GM19239 (cell line): ENCODE measurements around the gene CTIF.
"Not testable (repeated sequence)": the region's sequence is repeated elsewhere in the genome, so short reads cannot be mapped to it uniquely, and the experiment has no call there.

ENCODE experiments used
- DNase-seq: peaks from one replicate; pipeline ENCODE4 v3.0.0; 2011; ENCODE audit warnings: low spot score; ENCODE audit not compliant: insufficient read length
- FAIRE-seq: peaks from 2 replicates; lab custom pipeline; 2011; peaks lifted over from hg19 to GRCh38; lab: Jason Lieb, UNC

CTIF gene

DNA sequence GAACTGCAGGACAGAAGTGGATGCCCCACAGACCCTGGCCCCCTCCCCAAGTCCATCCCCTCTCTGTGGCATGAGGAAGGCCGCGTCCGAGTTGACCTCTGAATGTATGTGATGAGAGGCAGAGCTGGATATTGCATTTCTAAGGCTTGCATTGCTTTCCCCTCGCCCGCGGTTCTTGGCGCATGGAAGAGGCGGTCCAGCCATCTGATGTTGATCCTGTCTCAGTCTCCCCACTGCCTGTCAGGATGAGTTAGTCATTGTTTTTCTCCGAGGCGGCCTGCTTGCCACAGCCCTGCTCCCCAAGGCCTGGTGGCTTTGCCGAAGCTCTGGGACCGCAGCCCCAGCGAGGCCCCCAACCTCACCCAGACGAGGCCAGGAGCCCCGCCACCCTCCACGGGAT is 323.3 kb downstream of the CTIF start:
- DNase-seq (no peak), FAIRE-seq (no peak)

DNA sequence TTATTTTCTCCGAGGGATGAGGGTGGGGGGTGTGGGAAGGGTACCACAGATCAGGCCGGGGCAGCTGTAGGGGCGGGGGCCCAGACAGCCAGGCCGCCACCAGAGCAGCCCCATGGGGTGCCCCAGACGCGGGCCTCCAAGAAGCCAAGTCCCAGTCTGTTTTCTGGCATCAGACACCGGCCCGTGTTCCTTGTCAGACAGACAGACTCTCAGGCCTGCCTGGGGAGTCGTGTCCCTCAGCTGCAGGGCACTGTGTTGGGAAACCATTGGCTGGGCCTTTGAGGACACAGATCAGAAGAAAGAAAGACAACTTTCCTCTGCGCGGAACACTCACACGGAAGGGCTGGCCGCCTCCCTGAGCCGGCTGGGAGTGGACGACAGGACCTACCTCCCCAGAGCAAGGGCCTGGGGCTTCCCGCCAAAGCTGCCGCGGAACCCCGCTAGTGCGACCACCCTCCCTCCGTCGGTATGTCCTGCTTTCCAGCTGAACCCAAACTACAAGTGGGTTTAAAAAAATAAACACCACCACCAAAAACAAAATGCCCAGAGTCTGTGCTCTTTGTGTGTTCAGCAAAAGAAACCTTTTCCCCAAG is 323.9 kb downstream of the CTIF start:
- DNase-seq: no peak
- no peak for FAIRE-seq

DNA sequence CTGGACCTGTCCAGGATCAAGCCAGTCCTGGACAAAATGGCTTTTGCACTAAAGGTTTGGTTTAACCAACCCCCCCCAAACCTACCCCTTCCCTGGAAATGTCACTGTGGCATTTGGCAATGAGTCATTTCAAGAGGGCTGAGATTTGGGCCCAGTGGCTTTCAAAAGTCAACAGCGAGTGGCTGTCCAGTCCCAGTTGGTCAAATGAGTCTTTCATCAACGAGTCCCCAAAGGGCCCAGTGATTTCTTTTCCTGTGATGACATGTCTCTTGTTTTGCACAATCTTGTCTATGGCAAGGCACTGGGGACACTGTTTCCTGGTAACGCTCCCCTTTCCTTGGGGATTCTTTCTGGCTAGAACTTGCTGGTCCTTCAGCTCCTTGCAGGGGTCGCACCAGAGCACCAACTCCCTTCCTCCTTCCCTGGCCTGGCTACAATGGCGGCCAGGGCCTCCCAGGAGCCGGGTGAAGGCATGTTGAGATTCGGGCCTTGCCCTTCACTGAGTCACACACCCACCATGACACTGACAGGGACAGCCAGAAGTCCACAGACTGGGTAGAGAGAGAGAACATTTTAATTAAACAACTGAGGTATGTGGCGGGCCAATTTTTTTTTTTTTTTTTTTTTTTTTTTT is 324.7 kb downstream of the CTIF start:
- FAIRE-seq: no peak

DNA sequence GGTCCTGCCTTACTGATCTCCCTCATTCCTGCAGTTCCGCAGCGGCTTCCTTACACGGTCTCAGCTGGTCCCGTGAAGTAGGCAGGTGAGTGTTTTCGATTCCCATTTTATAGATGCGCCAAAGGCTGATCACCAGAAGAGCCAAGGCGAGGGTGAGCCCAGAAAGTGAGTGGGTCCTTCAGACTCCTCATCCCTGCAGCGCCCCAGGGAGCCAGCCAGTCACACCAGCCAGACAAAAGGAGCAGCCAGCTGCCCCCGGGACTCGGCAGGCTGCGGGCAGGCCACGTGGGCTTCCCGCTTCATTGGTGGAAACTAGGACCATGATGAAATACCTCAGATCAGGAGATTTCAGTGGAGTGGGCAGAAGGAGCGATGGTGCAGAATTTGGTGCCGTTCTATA is 326.0 kb downstream of the CTIF start:
- FAIRE-seq (no peak), DNase-seq (no peak)

More for the DNA sequence above, 324.7 kb downstream of the CTIF start:
- DNase-seq: no peak

DNA sequence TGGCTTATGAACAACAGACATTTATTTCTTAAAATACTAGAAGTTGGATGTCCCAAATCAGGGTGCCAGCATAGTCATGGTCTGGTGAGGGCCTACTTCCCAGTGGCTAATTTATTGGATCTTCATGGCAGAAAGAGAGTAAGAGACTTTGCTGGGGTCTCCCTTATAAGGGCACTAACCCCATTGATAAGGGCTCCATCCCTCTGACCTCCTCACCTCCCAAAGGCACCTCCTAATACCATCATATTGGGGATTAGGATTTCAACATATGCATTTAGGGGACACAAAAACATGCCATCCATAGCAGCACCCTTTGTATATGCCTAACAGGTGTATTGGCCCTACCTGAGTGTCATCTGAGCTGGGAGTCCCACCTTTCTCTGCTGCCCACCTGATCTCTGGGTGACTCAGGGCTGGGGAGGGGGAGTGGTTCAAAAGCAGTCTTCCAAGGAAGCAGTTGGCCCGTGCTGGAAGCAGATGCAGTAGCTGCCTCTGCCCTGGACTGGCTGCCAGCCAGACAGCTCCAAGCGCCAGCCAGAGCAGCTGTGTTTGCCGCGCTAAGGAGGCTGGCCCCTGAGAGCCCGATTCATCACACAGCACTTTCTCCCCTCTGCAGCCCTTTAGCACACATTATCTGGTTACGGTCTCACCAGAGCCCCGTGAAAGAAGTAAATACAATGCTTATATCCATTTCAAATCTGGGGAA is 327.4 kb downstream of the CTIF start:
- FAIRE-seq (no peak), DNase-seq (no peak)

DNA sequence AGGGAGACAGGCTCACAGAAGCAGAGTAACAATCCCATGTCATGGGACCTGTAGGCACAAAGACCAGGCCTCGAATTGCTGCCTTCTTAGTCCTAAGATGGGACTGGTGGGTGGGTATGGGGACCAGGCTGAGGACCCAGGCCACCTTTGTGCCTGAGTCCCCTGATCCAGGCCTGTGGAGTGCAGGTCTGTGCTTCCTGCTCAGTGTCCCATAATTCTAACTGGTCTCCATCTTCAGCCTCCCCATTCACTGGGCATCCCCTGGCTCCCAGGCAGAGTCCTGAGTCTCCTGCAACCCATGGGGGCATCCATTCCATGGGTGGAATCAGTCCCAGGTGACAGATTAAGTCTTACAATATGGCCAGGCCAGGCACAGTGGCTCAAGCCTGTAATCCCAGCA is 328.0 kb downstream of the CTIF start:
- FAIRE-seq (no peak), DNase-seq (no peak)

DNA sequence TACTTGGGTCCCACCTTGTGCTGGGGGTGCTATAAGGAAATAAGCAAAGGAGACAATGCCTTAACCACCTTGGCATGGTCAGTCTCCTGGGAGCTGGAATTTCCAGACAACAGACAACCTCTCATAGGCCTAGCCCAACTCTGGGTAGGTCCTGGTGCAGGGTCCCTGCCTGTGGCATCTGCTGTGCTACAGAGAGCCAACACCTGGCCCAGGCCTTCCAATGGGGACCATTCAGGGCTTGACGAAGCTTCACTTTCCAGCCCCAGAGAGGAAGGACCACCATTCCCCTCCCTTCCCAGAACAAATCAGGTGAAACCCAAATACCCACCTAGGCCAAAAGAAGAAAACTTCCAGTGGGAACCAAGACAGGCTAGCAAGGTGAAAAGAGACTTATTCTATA is 329.1 kb downstream of the CTIF start:
- DNase-seq (no peak), FAIRE-seq (no peak)

DNA sequence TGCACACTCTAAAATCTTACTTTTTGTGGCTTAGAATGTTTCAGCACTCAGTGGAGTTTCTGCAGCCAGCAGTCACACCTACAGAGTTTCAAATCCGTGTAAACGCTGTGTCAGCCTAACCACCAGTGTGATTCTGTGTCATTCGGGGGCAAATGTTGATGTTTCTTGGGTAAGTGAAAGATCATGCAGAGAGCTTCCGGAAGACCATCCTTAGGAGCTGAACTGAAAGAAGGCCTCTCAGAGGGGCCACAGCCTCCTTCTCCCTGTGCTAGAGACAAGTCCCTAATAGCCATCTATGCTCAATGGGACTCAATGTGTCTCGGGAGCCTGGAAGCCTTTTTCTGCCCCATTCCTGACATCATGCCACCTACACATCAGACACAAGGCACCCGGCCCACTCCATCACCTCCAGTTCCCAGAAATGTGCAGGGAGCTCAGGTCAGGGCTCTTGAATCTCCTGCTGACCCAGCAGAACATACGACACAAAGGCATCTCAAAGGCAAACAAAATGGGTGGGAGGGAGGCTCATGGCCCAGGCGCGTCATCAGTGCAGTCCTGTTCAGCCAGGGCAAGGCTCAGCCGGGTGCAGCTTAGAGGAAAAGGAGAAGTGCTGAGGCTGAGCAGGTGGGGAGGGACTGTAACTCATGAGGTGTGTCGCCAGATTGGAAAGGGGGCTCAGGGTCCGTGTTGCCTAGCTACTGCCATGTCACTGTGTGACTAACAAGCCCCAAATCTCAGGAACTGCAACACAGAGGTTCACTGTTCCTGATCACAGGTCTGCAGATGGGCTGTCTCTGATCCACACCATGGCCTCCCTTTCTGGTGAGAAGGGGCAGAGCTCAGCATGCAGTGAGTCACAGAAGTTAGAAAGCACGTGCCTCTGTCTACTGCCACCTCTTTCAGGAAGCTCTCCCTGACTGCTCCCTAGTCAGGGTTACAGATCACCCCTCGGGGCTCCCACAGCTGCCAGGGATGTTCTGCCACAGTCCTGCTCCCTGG is 329.9 kb downstream of the CTIF start:
- FAIRE-seq: peak; percentile 96
- peak; percentile 86 for DNase-seq

DNA sequence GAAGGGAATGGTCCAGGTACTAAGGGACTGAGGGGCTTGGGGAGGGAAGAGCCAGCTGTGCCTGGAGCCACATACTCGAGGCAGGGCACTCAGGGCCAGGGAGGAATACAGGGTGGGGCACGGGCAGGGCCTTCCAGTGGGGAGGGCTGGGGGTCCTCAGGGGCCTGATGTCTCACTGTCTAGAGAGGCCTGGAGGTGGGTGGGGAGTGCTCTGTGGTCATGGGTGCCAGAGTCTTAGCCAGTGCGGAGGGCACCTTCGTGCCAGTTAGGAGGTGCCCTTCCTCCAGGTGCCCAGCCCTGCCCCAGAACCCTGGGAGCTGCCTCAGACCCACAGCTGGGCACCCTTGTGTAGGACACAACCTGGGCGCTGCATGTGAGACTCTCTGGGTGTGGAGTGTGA is 330.8 kb downstream of the CTIF start:
- DNase-seq (no peak), FAIRE-seq (no peak)

DNA sequence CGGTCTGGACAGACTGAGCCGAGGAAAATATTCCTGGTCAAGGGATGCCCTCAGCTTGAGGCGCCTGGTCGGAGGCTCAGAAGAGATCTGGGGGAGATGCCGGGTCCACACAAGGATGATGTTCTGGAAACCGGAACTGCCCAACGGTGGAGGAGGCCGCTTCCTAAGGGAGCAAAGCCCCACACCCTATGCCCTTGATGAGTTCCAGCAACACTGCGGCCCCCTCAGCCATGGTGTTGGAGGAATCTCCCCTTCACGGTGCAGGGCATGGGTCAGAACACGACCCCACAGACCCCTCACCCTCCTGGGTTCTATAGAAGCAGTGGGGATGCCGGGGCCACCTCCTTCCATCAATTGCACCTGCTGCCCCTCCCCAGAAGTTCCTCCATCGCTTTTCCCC is 332.1 kb downstream of the CTIF start:
- not testable (repeated sequence) for FAIRE-seq, DNase-seq

DNA sequence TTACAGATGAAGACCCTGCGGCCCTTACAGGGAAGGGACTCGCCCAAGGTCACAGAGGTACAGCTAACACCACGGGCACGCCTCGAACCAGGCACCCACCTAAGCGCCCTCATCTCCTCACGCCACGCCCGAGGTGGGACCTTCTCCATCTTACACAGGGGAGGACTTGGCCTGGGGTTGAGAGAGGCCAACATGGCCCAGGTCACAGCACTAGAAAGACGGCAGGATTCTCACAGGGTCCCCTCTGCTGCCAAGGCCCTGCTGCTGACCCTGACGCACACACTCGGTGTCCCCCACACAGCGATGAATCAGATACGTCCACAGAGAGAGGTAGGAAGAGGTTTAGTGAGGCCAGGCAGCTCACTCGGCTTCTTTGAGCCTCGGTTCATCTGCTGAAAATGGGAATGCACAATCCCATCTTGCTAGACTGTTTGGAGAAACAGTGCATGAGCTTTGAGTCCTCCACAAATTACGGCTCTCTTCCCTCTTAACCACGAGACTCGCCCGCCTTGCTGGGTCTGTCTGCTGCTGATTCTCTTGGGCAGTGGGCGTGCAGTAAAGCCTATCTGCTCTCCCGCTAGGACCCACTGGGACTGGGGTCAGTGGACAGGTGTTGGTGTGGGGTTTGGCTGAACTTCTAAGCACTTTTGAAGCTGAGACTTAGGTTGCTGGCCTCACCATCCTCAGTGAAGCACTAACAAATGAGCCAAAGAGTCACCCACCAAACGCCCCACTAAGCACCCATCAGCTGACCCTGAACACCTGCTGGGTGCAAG is 332.7 kb downstream of the CTIF start:
- no peak for FAIRE-seq
- no peak for DNase-seq

DNA sequence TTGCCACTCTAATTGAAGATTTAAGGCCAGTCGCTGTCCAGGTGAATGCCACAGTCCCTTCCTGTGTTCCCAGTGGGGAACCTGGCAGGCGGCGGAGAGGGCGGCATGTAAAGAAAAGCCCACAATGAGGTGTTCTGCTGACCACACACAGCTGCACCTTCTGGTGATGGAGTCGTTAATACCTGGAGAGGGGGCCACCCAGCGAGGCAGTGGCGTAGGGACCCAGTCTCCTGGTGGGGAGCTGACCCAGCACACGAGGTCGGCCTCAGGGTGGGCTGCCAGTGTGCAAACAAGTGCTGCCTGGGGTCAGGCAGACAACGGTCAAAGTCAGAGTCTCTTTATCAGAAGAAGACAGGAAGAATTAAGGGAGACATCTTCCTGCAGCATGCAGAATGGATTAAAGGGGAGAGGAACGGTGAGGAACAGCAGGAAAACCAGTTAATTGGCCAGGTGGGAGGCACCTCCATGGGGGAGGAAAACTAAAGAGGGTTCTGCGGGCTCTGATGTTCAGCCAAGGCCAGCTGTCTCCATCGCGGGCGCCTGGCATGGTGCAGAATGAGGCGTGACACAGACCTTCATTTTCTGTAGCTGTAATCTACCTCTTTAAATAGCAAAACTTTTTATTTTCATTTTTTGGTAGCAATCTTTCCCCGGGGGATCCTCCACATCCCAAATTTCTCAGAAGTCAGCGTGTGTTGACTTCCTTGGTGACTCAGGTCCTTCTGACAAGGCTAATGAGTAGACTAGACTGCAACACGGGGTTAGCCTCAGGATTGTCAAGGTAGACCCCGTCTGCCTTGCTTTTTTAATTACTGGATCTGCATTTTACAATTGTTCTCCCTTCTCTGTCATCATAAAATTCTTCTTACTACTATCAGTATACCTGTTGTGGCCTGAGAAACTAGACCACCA is 333.7 kb downstream of the CTIF start:
- DNase-seq (no peak), FAIRE-seq (no peak)

DNA sequence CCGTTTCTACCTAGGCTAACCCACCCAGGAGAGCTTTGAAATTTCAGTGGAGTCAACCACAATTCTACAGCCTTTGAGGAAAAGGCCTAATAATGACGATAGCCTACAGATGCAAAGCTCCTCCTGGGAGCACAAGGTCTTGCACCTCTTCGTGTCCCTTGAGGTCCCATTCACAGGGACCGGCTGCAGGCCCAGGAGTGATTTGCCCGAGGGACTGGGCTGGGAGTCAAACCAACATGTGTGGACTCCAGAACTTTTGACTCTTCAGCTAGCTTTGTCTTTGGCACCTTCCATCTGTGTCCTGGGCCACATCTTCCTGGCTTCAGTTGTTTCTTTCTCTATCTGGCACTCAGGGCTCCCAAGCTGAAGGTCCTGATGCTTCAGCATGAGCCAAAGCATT is 335.4 kb downstream of the CTIF start:
- no peak for DNase-seq
- no peak for FAIRE-seq

DNA sequence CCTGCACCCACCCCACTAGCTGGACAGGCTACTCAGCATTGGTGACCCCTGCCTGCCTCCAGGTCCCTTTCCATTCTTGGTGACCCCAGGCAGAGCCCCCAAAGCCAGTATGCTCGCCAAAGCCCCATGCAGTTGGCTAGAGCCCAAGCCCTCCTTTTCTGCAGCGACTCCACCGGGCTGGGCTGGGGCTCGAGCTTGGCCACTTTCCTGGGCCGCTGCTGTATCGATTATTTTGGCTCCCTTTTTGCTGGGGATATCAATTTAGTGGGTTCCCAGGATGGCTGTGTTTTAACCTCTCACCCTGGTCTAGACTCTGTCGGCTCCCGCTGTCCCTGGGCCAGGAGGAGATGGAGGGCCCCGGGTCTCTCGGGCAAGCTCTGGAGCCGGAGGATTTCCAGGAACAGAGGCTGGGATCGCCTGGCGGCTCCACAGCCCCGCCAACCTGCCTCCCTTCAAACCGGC is 335.9 kb downstream of the CTIF start:
- DNase-seq: no peak
- no peak for FAIRE-seq

DNA sequence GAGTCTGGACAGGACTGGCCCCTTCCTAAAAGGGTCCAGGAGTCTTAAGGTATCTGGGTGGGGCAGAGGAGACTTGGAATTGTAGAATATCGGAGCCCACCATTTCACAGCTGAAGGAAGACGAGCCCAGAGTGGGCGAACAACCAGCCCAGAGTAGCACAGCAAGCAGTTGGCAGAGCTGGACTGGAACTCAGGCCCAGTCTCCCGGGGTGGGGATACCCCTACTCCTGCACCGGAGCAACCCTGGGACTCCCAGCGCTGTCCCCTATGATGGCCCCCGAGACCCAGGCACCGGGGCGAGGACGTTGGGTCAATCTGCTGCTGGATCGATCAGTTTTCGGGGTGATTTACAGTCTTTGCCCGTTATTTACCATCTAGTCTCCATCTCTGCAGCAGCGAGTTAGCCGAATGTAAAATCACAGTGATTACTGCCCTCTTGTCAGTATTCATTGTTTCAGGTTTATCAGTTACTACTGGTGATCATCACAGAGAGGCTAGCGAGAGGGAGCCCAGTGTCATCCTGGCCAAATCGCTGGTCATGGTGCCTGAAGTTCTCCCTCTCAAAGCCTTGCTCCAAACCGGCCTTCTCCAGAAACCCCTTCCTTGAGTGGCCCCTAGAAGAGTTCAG is 336.6 kb downstream of the CTIF start:
- no peak for DNase-seq
- no peak for FAIRE-seq

DNA sequence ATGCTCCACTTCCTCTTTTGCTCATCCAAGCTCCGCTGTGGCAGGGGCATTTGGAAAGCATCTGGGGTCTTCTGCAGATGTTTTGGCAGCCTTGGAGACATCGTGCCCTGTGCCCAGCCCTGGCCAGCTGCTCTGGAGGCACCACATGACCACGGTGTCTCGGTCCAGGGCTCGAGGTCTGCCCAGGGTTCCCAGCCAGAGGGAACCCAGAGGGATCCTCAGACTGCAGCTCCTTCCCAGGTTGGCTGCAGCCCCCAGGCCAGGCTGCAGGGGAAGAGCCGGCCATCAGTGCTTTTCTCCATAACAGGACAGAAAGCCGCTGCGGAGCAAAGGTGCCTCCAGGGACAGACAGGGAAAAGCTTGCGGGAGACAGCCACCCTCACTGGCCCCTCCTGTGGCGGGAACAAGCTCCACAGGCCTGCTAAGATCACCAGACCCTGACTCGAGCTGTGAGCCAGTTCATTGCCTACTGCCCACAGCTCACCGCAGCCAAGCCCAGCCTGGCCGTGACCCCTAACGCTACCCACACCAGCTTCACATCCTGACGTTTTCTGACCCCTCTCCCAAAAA is 337.2 kb downstream of the CTIF start:
- FAIRE-seq (no peak), DNase-seq (no peak)

DNA sequence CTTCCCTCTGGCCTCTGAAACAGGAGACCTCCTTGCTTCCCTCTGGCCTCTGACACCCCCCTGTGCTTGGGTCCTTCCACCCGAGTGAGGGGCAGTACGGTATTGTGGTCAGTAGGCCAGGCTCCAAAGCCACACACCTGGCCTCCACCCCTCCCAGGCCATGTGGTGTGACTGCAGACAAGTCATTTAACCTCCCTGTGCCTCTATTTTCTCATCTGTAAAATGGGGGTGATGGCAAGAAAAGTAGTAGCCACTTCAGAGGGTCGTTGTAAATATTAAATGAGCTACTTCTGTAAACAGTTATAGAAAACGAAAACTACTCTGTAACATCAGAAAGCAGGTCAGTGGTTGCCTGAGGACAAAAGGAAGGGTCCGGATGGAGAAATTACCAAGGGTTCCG is 337.8 kb downstream of the CTIF start:
- no peak for DNase-seq
- no peak for FAIRE-seq

DNA sequence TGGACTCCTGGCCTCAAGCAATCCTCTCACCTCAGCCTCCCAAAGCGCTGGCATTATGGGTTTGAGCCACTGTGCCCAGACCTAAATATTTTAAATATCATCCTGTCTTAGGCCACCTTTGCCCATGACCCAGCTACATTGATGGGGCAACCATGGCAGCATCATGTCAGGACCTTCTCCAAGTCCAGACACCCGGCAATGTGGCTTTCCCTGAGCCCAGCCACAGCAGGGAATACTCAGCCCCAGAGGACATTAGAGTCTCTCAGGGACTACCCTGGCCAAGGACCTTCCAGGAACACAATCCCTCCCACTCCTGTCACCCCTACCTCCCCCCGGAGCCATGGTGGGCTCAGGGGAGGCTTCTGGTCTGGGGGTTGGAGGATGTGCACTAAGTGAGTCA is 339.1 kb downstream of the CTIF start:
- no peak for FAIRE-seq

More for the DNA sequence above, 339.1 kb downstream of the CTIF start:
- DNase-seq: no peak
